BLaER1 (cell line): ENCODE results near the gene MCF2L2.

ENCODE experiments used
- H3K27ac ChIP-seq: shearing (Covaris generic); formaldehyde crosslinking; 2 replicates; pipeline ENCODE4 v1.8.1; 2022
- H3K27me3 ChIP-seq: shearing (Covaris generic); formaldehyde crosslinking; 2 replicates; pipeline ENCODE4 v1.8.1; 2022
- H3K36me3 ChIP-seq: shearing (Covaris generic); formaldehyde crosslinking; 2 replicates; pipeline ENCODE4 v1.8.1; 2022
- H3K4me1 ChIP-seq: shearing (Covaris generic); formaldehyde crosslinking; 2 replicates; pipeline ENCODE4 v1.8.1; 2022
- H3K4me2 ChIP-seq: shearing (Covaris generic); formaldehyde crosslinking; 2 replicates; pipeline ENCODE4 v1.8.1; 2022
- H3K4me3 ChIP-seq: shearing (Covaris generic); formaldehyde crosslinking; 2 replicates; pipeline ENCODE4 v1.8.1; 2022
- H3K9ac ChIP-seq: shearing (Covaris generic); formaldehyde crosslinking; 2 replicates; pipeline ENCODE4 v1.8.1; 2022
- H3K9me3 ChIP-seq: shearing (Covaris generic); formaldehyde crosslinking; 2 replicates; pipeline ENCODE4 v1.8.1; 2022
- H4K20me1 ChIP-seq: shearing (Covaris generic); formaldehyde crosslinking; 2 replicates; pipeline ENCODE4 v1.8.1; 2022
- Cebpa-rat ChIP-seq: shearing (Covaris generic); IDR thresholded peaks from 2 replicates; pipeline ENCODE4 v1.8.1; 2022

Gene MCF2L2

DNA sequence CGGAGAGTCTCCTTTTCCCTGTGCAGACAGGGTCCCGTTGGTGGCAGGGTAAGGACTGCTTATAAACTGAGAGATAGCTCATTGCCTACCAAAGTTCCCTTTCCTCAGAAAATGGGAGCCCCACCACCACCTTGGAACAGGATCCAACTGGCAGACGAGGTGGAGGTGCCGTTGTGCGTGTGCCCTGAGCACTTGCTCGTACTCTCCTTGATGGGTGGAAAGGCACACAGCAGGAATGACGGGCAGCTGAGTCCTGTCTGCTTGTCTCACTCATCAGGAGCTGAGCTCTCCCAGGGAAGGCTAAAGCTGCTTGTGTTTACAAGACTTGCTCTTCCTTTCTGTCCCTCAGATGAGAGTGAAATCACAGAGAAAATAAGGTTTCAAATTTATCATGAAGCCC is 114.7 kb downstream of the MCF2L2 start:
- H3K4me3 ChIP-seq: no peak overlapping the region
- TF ChIP-seq Cebpa-rat: no peak
- H3K36me3 ChIP-seq: peaks cover 34% of the 10 kb centered on the region
- H3K9me3 ChIP-seq: no peaks in the 10 kb centered on the region
- no peak overlapping the region for H3K4me2 ChIP-seq
- H4K20me1 ChIP-seq: no peaks in the 10 kb centered on the region
- H3K9ac ChIP-seq: no peak overlapping the region
- H3K27ac ChIP-seq: no peak overlapping the region
- no peaks in the 10 kb centered on the region for H3K27me3 ChIP-seq
- peaks cover 10% of the 10 kb centered on the region for H3K4me1 ChIP-seq

DNA sequence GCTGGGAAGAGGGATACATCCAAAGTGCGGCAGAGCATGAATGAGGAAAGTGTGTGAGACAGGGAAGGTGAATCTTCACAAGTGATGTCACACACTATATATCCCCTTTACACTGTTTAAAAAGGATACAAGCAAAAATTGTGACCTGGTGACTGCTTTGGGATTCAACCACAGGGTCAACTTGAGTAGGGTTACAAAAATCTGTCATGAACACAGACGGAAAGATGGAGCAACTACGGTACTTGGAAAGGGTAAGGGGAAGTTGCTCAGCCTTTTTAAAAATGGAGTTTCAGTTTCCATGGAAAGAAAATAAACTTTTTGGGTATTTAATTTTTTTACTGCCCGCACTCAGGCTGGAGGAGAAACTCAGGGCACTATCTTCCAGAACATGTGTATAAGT is 115.1 kb downstream of the MCF2L2 start:
- no peak overlapping the region for H3K9ac ChIP-seq
- peaks cover 15% of the 10 kb centered on the region for H3K4me1 ChIP-seq
- H3K4me3 ChIP-seq: no peak overlapping the region
- no peak overlapping the region for H3K4me2 ChIP-seq
- H3K36me3 ChIP-seq: peaks cover 34% of the 10 kb centered on the region
- no peak for TF ChIP-seq Cebpa-rat
- no peaks in the 10 kb centered on the region for H4K20me1 ChIP-seq
- H3K27ac ChIP-seq: no peak overlapping the region
- H3K9me3 ChIP-seq: no peaks in the 10 kb centered on the region
- H3K27me3 ChIP-seq: no peaks in the 10 kb centered on the region

DNA sequence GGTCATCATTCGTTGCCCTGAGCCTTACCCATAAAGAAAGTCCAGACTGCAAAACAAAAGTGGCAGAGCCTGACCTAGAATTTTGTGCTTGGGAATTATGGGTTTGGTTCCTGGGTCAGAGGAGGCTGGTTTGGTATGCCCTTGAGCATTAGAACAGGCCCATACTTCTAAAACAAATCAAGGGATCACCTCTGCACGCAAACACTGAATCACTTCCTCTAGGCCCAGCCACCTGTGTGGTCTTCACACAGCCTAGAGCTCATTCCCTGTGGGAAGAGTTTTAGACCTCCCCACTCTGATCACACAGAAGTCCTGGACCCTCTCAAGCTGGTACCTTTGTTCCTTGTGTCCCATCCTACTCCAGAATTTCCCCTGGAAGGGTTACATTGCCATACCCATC is 116.0 kb downstream of the MCF2L2 start:
- Histone ChIP-seq H3K4me1 (peaks cover 15% of the 10 kb centered on the region), H3K27ac (no peak overlapping the region), H3K36me3 (peaks cover 28% of the 10 kb centered on the region), H3K9me3 (no peaks in the 10 kb centered on the region), H3K9ac (no peak overlapping the region), H4K20me1 (no peaks in the 10 kb centered on the region), H3K4me2 (no peak overlapping the region), H3K27me3 (no peaks in the 10 kb centered on the region), H3K4me3 (no peak overlapping the region)
- TF ChIP-seq Cebpa-rat: no peak

GRCh38 chr3:183310936-183311335 is 117.5 kb downstream of the MCF2L2 start:
- no peak for TF ChIP-seq Cebpa-rat
- no peaks in the 10 kb centered on the region for H3K27me3 ChIP-seq
- H3K27ac ChIP-seq: no peak overlapping the region
- H3K4me2 ChIP-seq: no peak overlapping the region
- H3K4me1 ChIP-seq: peaks cover 17% of the 10 kb centered on the region
- H4K20me1 ChIP-seq: no peaks in the 10 kb centered on the region
- H3K9ac ChIP-seq: no peak overlapping the region
- no peak overlapping the region for H3K4me3 ChIP-seq
- peaks cover 23% of the 10 kb centered on the region for H3K36me3 ChIP-seq
- H3K9me3 ChIP-seq: no peaks in the 10 kb centered on the region

GRCh38 chr3:183309276-183309675 is 119.1 kb downstream of the MCF2L2 start:
- H3K9me3 ChIP-seq: no peaks in the 10 kb centered on the region
- peaks cover 17% of the 10 kb centered on the region for H3K4me1 ChIP-seq
- no peaks in the 10 kb centered on the region for H4K20me1 ChIP-seq
- H3K4me3 ChIP-seq: no peak overlapping the region
- no peak overlapping the region for H3K27ac ChIP-seq
- no peaks in the 10 kb centered on the region for H3K27me3 ChIP-seq
- TF ChIP-seq Cebpa-rat: no peak
- H3K4me2 ChIP-seq: peak overlapping the region; percentile 43; the same call in 1 of the 2 replicates
- peaks cover 23% of the 10 kb centered on the region for H3K36me3 ChIP-seq
- H3K9ac ChIP-seq: no peak overlapping the region

GRCh38 chr3:183308751-183309150 is 119.7 kb downstream of the MCF2L2 start:
- Histone ChIP-seq H3K4me3 (no peak overlapping the region), H4K20me1 (no peaks in the 10 kb centered on the region), H3K4me1 (peaks cover 17% of the 10 kb centered on the region), H3K36me3 (peaks cover 23% of the 10 kb centered on the region), H3K9ac (no peak overlapping the region), H3K4me2 (peak overlapping the region; percentile 43), H3K27me3 (no peaks in the 10 kb centered on the region), H3K27ac (no peak overlapping the region), H3K9me3 (no peaks in the 10 kb centered on the region)
- no peak for TF ChIP-seq Cebpa-rat

DNA sequence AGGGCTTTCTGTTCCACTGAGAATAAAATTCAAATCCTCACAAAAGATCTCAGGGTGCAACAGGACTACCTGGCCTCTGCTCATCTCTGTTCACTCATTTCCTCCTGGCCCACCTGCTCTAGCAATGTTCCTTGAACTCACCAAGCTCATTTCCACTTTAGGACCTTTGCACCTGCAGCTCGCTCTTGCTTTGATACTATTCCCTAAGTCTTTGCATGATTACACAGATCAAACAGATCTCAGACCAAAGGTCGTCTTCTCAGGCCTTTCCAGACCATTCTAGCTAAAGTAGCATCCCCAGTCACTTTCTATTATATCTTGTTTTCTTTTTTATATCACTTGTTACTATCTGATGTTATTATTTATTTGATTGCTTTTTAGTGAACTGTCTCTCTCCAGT is 120.7 kb downstream of the MCF2L2 start:
- Histone ChIP-seq H3K4me2 (peak overlapping the region; percentile 5; the same call in 1 of the 2 replicates), H3K27ac (no peak overlapping the region), H3K9ac (no peak overlapping the region), H3K9me3 (no peaks in the 10 kb centered on the region), H3K4me1 (peaks cover 17% of the 10 kb centered on the region), H3K4me3 (no peak overlapping the region), H3K27me3 (no peaks in the 10 kb centered on the region), H4K20me1 (no peaks in the 10 kb centered on the region), H3K36me3 (peaks cover 23% of the 10 kb centered on the region)
- no peak for TF ChIP-seq Cebpa-rat

GRCh38 chr3:183306798-183307671 is 121.4 kb downstream of the MCF2L2 start:
- Histone ChIP-seq H3K4me1 (peaks cover 22% of the 10 kb centered on the region), H3K36me3 (peaks cover 23% of the 10 kb centered on the region), H3K27me3 (no peaks in the 10 kb centered on the region), H3K27ac (no peak overlapping the region), H3K9me3 (no peaks in the 10 kb centered on the region), H4K20me1 (no peaks in the 10 kb centered on the region), H3K4me3 (no peak overlapping the region), H3K9ac (no peak overlapping the region), H3K4me2 (peak overlapping the region; percentile 5; the same call in 1 of the 2 replicates)
- TF ChIP-seq Cebpa-rat: no peak

DNA sequence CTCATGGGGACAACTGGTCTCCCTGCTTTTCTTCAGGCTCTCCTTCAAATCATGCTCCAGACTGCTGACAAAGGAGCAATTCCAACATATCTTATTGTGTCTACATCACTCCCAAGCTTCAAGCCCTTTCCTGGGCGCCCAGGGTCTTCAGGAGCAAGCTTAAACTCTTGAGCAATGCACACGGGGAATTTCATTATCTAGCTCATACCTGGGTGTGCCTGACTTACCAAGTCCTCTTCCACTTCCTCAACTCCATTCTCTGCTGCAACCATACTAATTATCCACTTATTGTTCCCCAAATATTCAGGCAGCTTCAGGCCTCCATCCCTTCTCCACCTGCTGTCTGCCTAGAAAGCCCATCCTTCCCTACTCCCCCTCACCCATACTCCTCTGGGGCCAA is 124.7 kb downstream of the MCF2L2 start:
- Histone ChIP-seq H3K4me2 (no peak overlapping the region), H3K4me1 (peaks cover 23% of the 10 kb centered on the region), H3K4me3 (no peak overlapping the region), H3K9ac (no peak overlapping the region), H3K9me3 (no peaks in the 10 kb centered on the region), H3K27me3 (no peaks in the 10 kb centered on the region), H3K27ac (no peak overlapping the region), H3K36me3 (peaks cover 10% of the 10 kb centered on the region), H4K20me1 (no peaks in the 10 kb centered on the region)
- no peak for TF ChIP-seq Cebpa-rat

DNA sequence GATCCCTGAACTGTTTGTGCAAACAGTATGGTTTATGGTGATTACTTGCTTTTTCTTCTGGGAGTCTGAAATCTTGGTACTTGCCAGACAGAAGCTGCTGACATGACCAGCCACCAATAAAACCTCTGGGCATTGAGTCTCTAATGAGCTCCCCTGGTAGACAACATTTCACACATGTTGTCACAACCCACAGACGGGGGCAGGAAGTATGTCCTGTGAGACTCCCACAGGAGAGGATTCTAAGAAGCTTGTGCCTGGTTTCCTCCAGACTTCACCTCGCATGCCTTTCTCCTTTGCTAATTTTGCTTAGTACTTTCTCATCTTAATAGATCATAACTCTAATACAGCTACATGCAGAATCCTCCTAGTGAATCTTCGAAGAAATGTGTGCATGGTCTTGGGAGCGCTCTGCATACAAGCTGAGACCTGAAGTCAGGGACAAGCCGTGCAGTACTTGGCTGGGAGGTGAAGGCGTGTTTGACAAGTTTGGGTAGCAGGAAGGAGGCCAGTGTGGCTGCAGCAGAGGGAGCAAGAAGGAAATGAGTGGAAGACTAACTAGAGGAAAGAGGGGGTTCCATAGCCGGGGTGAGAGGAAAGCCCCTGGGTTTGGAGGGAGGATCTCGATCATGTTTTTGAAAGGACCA is 126.4 kb downstream of the MCF2L2 start:
- Histone ChIP-seq H3K36me3 (peaks cover 10% of the 10 kb centered on the region), H3K9ac (no peak overlapping the region), H3K4me1 (peaks cover 19% of the 10 kb centered on the region), H3K27me3 (no peaks in the 10 kb centered on the region), H3K9me3 (no peaks in the 10 kb centered on the region), H3K4me2 (peak overlapping the region; percentile 19; the same call in 1 of the 2 replicates), H3K4me3 (no peak overlapping the region), H3K27ac (no peak overlapping the region), H4K20me1 (no peaks in the 10 kb centered on the region)
- no peak for TF ChIP-seq Cebpa-rat
